ENCODE data around the gene DPP7. TPM values are rescaled to one million over a fixed set of nuclear protein-coding genes. Genes with fewer than 3 reads are reported as not detected.

Gene DPP7
- total and polyA plus RNA-seq, 10 of the 15 experiments (the other 5 are each of a cell fraction or from before 2014, with no cell fraction given) = 0.68 to 245 (median 106) TPM

GRCh38 chr9:137156567-137157375 is 42.2 kb upstream of the DPP7 start:
- WGBS (ENCODE audit: insufficient coverage, insufficient replicate concordance, low lambda C conversion rate, missing lambda C conversion rate) = under 1% methylated on average over 60 of the region's 65 CpGs
- peak overlapping the region; percentile 50 for H2AFZ ChIP-seq (ENCODE audit: control insufficient read depth, low read depth, low read length)

More at GRCh38 chr9:137156567-137157375, 42.2 kb upstream of the DPP7 start:
- peak overlapping the region; percentile 70 for H3K4me2 ChIP-seq (ENCODE audit: control insufficient read depth, insufficient read depth)
- no peaks in the 10 kb centered on the region for H3K36me3 ChIP-seq (ENCODE audit: control insufficient read depth in 2 of 2, insufficient read depth in 2 of 2, low read length in 1 of 2)
- H3K9me3 ChIP-seq (replicated peaks; ENCODE audit: control insufficient read depth, insufficient read depth, low read length) = no peaks in the 10 kb centered on the region; the same call in 1 of the 3 replicates
- no peak for TF ChIP-seq ZZZ3 (IDR thresholded peaks at IDR 0.05; ENCODE audit: control insufficient read depth, insufficient read length, low read depth)
- TF ChIP-seq KDM1A (IDR thresholded peaks at IDR 0.05; ENCODE audit: borderline replicate concordance) = no peak
- 0 out of 2 replicates have a peak, but pooled peaks have one; percentile 15 for TF ChIP-seq TCF3 (IDR thresholded peaks at IDR 0.05; ENCODE audit: borderline replicate concordance, insufficient read depth, low read depth, low read length)
- peak; percentile 48; the same call in 1 of the 2 replicates for TF ChIP-seq LARP7 (IDR thresholded peaks at IDR 0.05)
- no peak for TF ChIP-seq HDAC2 (IDR thresholded peaks at IDR 0.05)
- no peak for TF ChIP-seq IRF3 (IDR thresholded peaks at IDR 0.05)
- peak; percentile 16 for TF ChIP-seq SP1 (IDR thresholded peaks at IDR 0.05; ENCODE audit: low read depth, low read length)
- TF ChIP-seq EGR1 (IDR thresholded peaks at IDR 0.05; ENCODE audit: borderline replicate concordance in 1 of 2, low read depth in 2 of 2, low read length in 2 of 2) = peak in 1 of 2 experiments; percentile 45; a peak in 1 of 3 replicates
- peak; percentile 29; the same call in 1 of the 2 replicates for TF ChIP-seq IKZF1 (conservative IDR thresholded peaks at IDR 0.05)
- no peak for TF ChIP-seq POLR2AphosphoS2 (IDR thresholded peaks at IDR 0.05; ENCODE audit: low read depth, low read length)
- peak in 1 of 2 experiments; percentile 57; a peak in 1 of 4 replicates for TF ChIP-seq BHLHE40 (IDR thresholded peaks at IDR 0.05; ENCODE audit: borderline replicate concordance in 1 of 2, low read depth in 2 of 2, low read length in 1 of 2)
- TF ChIP-seq HDAC6 (IDR thresholded peaks at IDR 0.05; ENCODE audit: unreplicated experiment) = no peak
- no peak for TF ChIP-seq SIN3A (IDR thresholded peaks at IDR 0.05; ENCODE audit: low read depth, low read length)
- peak; percentile 69; the same call in 1 of the 2 replicates for TF ChIP-seq GATAD2B (conservative IDR thresholded peaks at IDR 0.05; ENCODE audit: low read depth)
- FAIRE-seq = no peak
- H3K4me3 ChIP-seq = peak overlapping the region; percentile 39; the same call in 1 of the 2 replicates
- H3K27ac ChIP-seq (ENCODE audit: control insufficient read depth, insufficient read depth) = no peak overlapping the region
- ChIA-PET POLR2A (interaction anchor here (0.5 to 3.7 kb wide), 13 partner anchors 13 to 124 kb away, joined by 3 to 37 read pairs (median 6); partner anchors contain the start of genes LRRC26, RNF208, RNF224 and TUBB4B), CTCF (interaction anchor here (0.7 to 1.3 kb wide), 3 partner anchors 46 to 80 kb away, joined by 3 to 4 read pairs (median 4); partner anchors contain the start of gene MAN1B1), SMC1A (ENCODE audit: uncharacterized antibody, unreplicated experiment) (interaction anchor here (0.8 to 1.6 kb wide), 5 partner anchors 27 to 121 kb away, joined by 3 to 5 read pairs (median 3); partner anchors contain the start of genes ANAPC2, SSNA1 and TOR4A), RAD21 (ENCODE audit: unreplicated experiment) (interaction anchor here (0.5 to 1.5 kb wide), 6 partner anchors 10 to 121 kb away, joined by 3 to 5 read pairs (median 4); partner anchors contain the start of genes TOR4A and TPRN)
- in situ Hi-C loops (cut with MboI) (no loop called here), intact Hi-C loops (cut with micrococcal nuclease; ENCODE audit: unreplicated experiment) (no loop called here)
- H4K20me1 ChIP-seq (ENCODE audit: control insufficient read depth, insufficient read depth) = no peaks in the 10 kb centered on the region
- ATAC-seq = peak; percentile 73
- no peak for DNase-seq (ENCODE audit: low read depth, low spot score)
- H3K27me3 ChIP-seq (replicated peaks in 1 of 2; ENCODE audit: control insufficient read depth in 2 of 2, insufficient read depth in 2 of 2, low read length in 1 of 2) = no peaks in the 10 kb centered on the region
- H3K4me1 ChIP-seq (ENCODE audit: control insufficient read depth, insufficient read depth, low read length) = peaks cover 31% of the 10 kb centered on the region
- H3K9ac ChIP-seq (ENCODE audit: control insufficient read depth, insufficient read depth, low read length) = no peak overlapping the region
- H3K79me2 ChIP-seq (ENCODE audit: control insufficient read depth, insufficient read depth, low read length) = no peaks in the 10 kb centered on the region
- BruUV-seq (replicated peaks) = TSS peak; percentile 73
